ENCODE measurements around the gene SPON1.

DNA sequence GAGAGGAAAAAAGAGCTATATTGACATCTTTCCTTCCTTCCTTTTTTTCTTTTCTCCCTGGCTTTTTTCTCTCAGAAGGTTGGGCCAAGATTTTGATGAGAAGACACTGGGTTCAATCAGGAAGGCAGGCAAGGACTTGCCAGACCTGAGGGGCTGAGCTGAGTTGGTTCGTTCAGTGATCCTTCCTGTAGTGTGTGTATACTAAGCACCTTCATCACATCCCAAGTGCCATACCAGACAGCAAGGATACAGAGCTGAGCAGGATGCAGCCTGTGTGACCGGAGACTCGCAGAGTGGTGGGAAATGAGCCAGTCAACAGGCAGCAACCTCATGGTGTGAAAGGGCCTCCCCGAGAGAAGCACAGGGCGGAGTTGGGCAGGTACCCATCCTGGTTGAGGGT is 95.5 kb downstream of the SPON1 start:
- TF ChIP-seq, protein P1, sequence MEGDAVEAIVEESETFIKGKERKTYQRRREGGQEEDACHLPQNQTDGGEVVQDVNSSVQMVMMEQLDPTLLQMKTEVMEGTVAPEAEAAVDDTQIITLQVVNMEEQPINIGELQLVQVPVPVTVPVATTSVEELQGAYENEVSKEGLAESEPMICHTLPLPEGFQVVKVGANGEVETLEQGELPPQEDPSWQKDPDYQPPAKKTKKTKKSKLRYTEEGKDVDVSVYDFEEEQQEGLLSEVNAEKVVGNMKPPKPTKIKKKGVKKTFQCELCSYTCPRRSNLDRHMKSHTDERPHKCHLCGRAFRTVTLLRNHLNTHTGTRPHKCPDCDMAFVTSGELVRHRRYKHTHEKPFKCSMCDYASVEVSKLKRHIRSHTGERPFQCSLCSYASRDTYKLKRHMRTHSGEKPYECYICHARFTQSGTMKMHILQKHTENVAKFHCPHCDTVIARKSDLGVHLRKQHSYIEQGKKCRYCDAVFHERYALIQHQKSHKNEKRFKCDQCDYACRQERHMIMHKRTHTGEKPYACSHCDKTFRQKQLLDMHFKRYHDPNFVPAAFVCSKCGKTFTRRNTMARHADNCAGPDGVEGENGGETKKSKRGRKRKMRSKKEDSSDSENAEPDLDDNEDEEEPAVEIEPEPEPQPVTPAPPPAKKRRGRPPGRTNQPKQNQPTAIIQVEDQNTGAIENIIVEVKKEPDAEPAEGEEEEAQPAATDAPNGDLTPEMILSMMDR (IDR thresholded peaks at IDR 0.05), result no peak
- no peak for TF ChIP-seq ZFX (IDR thresholded peaks at IDR 0.05; ENCODE audit: borderline replicate concordance)
